ENCODE results near the gene SCFD2.

SCFD2 gene

DNA sequence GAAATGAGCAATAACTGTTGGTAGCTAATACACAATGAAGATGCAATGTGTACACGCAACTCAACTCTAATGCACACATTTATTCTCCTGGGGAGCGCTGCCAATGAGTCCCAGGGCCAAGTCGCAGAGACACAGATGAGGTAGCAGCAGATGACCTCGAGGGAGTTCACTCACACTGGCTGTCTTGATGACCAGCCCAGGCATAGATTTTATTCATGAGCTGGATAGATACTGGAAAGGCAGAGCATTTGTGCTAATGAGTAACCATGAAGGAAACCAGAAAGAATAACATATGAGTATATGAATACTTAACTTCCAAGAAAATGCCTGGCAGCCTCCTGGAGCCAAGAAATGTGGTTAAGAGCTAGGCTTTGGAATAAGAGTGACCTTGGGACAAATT, 461.4 kb downstream of the SCFD2 start:
- no peak for DNase-seq

DNA sequence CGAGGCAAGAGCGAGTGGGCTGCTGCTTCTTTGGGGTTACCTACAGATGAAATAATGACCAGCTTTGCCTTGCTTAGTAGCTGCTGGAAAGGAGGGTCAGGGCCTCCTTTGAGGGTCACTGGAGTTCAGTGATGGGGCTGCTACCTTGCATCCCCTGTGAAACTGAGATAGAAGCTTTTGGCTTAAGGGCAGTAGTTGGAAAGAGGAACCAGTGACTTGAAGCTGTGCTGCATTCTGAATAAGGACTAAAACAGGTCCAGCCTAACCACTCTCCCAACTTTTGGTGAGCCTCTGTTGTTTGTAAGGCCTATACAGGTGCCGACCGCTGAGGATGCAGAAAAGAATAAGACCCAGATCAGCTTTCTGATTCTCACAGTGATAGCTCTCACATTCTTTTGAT, 462.6 kb downstream of the SCFD2 start:
- DNase-seq = no peak

DNA sequence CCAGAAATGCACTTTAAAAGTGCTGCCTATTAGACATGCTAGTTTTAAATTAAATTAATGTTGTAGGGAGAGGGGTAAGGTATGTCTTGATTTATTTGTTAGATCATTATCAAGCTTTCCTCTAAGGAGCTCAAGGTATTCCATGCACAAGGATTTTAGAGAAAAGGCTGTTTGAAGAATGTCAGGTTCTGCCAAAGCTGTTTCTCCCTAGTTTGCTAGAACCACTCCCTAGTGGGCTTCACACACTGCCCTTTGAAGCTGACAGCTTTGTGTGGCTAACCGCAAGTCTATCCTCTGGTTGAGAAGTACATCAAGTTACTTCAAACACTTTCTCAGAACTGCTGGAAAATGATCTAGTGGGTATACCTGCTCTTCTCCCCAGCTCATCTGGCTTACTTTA, 471.4 kb downstream of the SCFD2 start:
- no peak for DNase-seq

DNA sequence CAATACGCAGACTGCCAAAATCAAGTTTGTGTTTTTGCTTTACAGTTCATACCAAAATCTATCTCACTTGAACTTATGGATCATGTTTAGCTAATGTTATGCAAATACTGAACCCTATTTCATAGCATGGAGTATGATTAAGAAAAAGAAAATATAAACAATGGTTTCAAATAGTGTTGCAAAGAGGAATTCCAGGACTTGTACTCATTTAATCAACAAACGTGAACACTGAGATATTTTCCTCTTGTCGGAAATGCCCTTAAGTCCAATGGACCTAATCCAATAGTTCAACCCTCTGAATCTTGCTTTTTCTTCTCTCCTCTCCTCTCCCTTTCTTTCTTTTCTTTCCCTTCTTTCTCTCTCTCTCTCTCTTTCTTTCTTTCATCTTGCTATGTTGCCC, 473.0 kb downstream of the SCFD2 start:
- DNase-seq = no peak

DNA sequence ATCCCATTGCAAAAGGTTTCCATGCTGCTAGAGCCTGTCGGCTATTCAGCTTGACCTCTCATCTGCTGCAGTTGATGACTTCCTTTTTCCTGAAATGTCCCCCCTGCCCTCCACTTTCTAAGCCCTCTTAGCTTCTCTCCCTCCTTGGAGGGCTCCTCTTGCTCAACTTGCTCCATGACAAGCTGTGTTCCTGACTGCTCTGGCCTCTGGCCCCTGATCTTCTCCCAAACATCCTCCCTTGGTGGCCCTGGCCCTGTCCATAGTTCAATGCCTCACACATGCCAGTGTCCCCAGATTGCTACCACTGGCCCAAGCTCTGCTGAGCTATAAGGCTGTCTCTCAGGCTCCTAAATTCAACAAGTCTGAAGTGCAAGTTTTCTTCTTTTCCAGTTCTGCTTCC, 474.1 kb downstream of the SCFD2 start:
- no peak for DNase-seq

DNA sequence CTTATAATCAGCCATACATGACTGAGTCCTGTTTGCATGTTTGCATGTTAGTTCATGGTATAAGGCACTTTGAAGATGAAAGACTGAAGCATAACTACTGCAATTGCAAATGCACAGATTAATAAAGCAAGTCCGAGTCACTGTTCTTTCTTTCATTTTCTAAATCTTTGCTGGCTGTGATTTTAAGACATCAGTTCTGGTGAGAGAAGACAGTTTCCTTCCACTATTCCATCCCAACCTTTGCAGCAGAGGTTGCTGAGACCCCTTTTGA, 475.4 kb downstream of the SCFD2 start:
- DNase-seq = no peak

DNA sequence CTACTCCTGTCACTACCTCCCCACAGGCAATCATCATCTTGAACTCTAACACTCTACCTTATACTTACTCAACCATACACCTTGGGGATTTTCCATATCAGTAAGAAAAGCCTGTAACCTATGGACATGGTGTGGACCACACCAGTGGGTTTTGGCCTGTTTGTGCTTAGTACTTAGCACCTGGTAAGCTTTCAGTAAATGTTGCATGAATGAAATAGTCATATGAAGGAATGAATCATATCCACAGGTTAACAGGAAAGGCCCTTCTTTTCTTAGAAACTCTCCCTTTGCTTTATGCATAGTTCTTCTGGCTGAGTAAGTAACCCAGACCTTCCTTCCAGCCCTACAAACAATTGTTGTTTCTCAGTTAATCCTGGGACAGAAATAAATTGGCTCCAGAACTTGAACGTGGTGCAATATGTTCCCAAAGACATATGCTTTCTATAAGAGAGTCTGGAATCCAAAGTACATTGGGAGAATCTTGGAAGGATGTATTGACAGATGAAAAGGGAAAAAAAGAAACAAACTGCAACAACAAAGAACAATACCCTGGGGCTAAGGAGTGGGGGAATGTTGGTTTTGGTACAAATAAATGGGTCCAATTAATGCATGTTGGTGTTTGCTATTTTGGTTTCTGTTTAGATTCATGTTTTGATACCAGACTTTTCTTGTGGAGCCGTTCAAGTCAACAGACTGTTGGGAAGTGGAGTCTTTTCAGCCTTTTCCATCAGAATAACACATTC, 475.9 kb downstream of the SCFD2 start:
- DNase-seq = no peak

DNA sequence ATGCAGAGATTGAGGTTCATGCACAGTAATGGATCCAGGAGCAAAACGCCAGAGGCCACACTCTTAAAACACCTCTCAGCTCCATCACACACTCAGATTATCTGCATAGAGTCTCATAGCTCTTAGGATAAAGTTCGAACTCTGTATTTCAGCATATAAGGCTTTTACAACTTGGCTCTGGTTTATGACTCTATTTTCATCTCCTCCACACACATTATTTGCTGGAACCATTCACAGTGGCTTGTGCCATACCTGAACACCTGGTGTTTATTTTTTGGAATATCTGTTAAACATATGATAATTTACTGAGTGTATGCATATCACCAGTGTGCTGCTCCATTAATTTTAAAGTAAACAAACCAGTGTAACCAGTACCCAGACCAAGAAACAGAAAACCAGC, 476.5 kb downstream of the SCFD2 start:
- no peak for DNase-seq

DNA sequence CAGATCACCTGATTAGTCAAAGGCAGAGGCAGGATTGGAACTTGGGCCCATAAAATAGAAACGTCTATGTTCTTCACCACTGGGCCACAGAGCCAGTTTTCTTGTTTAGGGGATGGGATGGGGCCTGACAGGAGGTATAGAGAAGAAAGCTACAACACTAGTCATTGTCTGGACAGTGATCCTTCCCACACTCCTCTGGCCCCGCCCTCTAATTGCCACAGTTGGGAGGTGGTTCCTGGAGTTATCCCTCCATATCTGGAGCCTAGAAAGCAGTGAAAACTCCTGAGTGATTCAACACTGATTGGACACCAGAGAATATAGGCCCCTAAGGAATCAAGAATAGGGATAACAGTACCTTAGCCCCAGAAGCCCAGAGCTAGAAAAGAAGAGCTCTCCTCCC, 480.9 kb downstream of the SCFD2 start:
- no peak for DNase-seq

DNA sequence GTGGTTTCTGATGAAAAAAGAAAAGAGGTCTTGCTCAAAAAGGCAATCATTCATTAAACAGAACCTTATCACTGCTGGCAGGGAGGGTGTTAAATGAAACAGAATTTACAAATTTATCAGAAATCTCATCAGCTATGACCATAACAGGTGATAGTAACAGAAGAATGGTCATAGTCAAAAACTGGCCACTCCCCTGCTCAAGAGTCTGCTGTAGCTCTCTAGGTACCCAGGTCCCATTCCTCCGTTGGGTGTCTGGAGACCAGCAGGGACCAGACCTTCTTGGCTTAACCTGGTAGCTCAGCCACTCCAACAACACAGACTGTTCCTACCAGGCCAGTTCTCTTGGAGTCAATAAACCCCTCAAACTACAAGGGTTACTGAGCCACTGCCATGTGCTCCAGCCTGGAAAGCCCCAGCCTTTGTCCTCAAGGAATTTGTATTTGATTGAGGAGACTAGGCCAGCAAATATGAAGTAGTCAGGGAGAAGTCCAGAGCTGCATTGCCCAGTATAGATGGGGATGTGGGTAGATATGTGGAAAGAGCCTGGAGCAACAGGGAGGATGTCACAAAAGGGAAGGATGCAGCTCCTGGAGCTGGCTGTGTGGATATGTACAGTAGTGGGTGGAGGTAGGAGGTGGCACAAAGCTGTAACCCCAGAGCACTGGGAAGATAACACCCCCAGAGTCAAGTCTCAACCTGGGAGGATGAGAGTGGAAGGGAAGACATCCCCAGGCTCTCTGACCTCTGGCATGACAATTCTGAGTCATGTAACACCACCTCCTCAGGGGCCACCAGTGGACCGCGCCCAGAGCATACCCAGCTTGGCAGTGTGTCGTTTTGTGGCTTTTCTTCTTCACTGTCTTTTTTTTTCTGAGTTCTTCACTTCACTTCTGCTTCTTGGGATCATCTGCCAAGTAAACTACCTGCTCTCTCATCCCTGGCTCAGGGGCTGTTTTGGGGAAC, 481.9 kb downstream of the SCFD2 start:
- no peak for DNase-seq

DNA sequence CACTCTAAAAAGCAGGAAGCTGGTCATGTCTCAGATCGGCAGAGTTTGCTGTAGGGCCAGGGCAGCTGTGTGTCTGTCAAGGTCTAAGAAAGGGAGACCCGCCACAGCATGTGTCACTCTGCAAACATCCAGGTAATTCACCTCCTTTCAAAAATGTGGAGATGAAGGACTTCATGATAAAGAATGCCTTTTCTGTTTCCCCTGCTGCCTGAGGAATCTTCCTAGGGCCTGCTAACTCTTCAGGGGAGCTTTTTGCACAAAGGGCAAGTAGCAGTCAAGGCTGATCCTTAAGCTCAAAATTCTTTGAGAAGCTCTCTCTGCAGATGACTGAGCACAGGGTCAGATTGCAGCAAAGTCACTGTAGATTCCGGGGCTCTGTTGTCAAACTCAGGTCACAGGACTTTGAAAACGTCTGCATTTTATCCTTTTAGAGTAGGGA, 482.7 kb downstream of the SCFD2 start:
- no peak for DNase-seq

DNA sequence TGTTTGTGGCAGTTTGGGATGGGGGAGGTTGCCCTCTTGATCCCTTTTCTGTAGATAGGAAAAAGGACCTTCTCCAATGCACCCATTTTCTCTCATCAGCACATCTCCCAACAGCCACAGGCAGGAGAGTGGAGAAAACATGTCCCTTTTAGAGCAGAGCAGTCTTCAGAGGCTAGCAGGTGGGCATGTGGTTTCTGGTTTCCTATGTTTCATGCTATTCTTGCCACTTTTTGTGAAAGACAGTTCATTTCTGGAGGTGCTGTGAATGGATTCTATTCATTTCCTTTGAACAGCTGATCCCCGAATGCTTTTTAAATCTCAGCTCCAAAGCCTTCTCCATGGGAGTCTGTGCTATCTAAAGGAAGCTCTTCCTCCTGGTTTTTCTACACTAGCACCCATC, 484.9 kb downstream of the SCFD2 start:
- no peak for DNase-seq

DNA sequence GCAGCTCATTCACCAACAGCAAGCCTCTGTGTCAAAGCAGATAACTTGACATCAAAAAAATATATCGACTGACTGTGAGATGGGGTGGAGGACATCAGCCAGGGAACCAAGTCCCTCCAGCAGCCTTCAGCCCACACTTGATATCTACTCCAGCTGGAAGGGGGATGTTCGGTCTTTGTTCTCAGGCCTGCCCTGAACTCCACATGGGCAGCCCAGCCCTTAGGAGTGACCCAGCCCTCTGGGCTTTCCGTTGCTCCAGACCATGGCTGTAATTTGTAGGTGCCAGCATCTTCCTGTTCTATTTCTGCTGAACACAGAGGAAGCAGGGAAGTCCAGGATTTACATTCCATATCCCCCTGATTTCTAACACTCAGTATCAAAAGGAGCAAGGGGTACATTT, 486.4 kb downstream of the SCFD2 start:
- DNase-seq = no peak

DNA sequence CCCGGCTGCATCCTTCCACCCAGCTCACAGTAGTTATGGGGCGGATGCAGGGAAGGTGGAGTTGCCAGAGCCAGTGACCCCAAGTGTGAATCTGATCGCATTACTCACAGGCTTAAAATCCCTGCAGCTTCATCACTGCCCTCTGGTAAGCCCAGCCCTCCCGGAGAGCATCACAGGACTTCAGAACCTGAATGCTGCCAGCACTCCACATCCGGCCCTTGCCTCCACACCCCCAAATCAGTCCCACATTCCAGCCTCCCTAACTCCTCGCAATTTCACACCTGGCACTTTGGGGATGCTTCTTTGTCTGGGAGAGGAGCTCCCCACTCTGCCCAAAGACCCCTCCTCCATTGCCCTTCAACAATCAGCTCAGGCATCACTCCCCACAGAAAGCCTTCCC, 488.2 kb downstream of the SCFD2 start:
- DNase-seq = no peak

DNA sequence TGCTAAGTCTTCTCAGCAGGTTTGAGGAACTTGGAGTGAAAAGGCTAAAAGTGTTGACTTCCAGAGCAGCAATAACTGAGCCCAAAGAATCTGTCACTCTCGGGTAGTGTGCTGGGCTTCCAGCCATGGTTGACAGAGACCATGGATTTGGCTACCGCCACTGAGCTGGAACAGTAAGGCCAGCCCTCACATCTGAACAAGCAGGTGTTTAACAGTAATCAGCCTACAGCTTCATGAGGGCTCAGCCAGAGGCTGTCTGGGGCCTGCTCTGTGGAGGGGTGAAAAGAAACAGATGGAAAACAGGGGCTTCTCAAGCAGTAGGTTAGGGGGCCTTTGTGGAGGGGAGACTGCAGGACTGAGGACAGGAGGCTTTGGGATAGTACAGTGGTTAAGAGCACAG, 488.8 kb downstream of the SCFD2 start:
- DNase-seq = no peak

DNA sequence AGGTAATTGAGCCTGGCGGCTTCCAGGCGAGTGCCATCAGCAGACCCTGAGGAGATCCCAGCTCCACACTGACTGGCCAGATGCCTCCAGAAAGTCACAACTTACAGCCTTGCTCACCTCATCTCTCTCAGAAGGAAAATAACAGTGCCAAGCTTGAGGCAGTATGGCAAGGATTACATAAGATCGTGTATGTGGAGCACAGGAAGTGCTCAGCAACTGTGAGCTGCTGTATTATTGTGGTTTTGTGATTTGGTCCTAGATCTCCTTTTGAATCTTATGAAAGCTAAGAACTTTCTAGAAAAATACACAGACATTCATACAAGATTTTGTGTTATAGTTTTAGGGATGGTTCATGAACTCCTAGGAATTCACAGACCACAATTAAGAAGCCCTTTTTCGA, 489.8 kb downstream of the SCFD2 start:
- no peak for DNase-seq

DNA sequence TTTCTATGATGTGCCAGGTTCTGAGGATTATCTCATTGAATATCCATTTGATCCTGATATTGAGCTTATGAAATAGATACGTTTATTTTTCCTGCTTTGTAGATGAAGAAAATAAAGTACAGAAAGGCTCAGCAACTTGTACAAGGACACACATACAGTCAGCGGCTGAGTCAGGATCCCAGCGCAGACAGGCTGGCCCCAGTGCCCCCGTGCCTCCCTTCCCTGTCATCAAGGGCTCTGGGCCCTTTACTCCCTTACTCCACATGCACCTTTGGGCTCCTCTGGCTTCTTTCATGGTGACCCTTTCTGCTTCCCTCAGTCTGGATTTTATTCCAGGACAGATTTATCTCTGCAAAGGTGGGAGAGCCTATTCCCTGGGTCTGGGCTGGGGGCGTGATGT, 490.9 kb downstream of the SCFD2 start:
- DNase-seq = no peak

DNA sequence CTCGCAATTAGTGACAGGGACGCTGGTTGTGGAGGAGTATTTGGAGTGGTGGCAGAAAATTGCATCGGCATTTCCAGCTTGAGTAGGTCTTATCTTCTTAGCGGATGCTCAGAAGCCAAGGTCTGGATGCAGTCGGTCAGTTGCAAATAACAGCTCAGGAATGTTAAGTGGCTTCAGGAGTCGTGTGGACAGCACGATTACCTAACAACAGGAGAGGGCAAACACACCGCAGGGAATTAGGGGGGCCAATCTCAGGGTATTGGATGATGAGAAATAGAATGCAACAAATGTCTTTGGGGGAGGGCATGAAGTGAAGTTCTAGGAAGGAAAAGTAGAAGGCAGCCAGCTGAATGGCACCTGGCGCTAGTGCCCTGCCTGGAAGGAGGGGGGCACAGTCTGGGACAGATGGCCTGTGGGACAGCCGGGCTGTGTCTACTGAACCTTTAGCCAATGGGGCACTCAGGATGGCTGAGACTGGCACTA, 492.0 kb downstream of the SCFD2 start:
- no peak for DNase-seq

DNA sequence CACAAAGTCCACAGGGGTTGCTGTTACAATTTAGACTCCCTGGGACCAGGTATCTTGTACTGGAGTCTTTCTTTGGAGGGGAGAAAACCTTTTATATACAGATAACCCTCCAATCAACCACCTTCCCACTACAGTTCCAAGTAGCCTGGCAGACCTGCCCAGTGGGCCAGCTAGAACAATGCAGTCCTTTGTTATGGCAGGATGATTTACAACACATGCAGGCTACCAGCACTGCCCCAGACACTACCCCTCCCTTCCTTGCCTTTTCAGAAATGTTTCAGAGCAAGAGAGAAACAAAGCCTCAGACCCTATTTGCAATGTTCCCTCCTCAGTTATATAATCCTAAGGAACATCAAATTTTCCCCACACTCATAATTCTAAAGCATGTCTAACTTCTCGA, 492.7 kb downstream of the SCFD2 start:
- no peak for DNase-seq

DNA sequence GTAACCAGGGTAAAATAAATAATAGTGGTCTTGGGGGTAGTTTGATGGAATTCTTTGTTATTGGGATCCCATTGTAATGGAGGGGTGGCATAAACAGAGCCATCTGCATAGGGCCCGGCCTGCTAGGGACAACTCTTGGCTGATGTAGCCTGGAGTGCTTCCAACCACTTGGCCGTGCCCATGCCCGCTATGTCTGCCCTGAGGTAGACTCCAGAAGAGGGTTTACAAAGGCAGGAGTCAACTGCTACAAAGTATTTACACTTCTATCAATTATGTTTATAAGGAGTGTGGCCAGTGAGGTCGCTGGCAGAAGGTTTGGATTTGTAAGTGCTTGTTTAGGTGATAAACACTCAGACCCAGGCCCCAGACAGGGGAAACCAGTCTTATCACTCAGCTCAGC, 495.6 kb downstream of the SCFD2 start:
- no peak for DNase-seq

DNA sequence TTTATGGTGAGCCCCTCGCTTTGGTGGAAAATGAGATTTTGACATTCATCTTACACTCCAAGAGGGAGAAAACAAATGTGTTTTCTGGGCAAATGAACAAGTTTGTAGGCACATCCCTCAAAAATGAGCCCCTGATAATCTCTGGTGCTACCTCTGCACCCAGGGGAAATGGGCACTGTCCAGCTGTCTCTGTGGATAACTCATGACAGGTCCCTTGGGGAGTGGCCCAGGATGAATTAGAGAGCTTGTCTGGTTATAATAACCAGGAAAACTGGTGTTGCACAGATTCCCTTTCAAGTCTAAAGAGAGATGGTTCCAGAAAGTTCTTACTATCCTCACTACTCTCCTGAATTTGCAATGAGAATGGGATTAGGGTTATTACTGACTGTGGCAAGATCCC, 496.2 kb downstream of the SCFD2 start:
- no peak for DNase-seq

DNA sequence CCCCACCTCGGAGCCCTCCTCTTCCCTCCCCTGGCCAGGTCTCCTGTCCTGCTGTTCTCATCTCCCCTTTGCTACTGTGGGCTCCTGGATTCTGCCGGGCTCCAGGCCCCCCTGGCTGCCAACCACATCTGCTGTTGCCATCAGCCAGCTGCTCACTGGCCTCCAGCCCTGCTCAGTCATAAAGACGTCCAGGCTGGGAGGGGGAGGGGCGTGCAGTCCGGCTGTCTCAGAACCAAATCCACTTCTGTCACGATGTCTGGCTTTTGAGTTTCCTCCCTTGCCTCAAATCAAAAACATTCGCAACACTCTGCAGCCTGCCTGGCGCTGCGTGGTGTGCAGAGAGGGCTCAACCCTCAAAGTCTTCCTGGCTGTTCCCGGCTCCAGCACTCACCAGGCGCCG, 496.7 kb downstream of the SCFD2 start:
- no peak for DNase-seq

DNA sequence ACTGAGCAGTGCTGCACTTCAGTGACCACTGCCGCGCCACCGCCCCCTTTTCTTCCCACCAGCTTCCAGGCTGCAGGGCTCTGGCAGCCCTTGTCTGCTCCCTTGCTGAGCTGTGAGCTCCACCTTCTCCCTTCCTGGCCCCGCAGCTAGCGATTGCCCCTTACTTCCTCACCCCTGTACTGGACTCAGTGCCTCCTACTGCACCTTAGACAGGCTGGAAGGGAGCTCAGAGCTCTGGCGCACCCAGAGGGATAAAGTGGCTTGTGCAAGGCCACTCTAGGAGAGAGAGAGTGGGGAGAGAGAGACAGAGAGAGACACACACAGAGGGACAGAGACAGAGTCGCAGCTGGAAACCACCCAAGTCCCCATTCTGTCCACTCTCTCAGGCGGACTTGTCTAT, 497.7 kb downstream of the SCFD2 start:
- DNase-seq = no peak

DNA sequence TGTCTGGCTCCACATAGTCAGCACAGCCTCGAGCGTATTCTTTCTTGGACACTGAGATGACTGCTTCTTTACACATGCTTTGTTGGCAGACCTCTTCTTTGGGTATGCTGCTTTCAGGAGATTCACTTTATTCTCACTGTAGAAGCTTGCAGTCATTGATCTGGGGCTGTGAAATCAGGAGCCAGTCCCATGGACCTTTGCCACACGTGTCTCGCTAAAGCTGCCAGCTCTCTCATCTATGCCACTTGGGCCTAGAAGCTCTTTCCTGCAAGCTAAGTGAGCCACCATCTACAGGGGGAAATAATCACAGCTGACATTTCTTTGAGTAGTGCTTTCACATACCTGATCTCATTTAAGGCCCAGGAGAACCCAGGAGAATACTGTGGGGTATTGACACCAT, 498.7 kb downstream of the SCFD2 start:
- no peak for DNase-seq

DNA sequence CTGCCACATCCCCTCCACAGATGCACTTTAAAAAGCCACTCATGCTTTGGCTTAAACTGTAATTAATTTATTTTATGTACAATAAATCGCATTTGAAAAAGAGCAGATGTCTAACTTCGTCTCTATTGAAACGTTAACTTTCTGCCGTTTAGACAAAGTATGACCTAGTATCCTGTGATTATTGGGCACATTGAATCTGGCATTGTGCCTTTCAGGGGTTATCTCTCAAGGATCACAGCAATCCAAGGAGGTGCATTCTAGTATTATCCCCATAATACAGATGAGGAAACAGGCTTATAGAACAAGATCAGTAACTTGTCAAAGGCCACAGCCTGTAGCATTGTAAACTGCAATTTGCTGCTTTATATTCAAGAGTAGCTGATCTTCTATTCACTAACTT, 499.1 kb downstream of the SCFD2 start:
- DNase-seq = no peak
